Upper lobe of left lung (tissue), 6 donors: ENCODE data around the gene MS4A6A. TPM values are rescaled to one million over a fixed set of nuclear protein-coding genes. Genes with fewer than 3 reads are reported as not detected.

Experiments
- ATAC-seq, 2 donors: fragments of 200-7000 bp; cut with Tn5 transposase; one replicate each; pipeline ENCODE4 v1.9.1; 2022; ENCODE audit warnings: mild to moderate bottlenecking in 2 of 2, moderate library complexity in 2 of 2; ENCODE audit not compliant: low FRiP score in 2 of 2
- DNase-seq, 2 donors: peaks; one replicate each; pipeline ENCODE4 v3.0.0-alpha.2; 2019 to 2020
- H3K27ac ChIP-seq, 4 donors: fragments of 200-600 bp; sonication (generic); one replicate each; pipeline ENCODE4 v1.5.1; 2016 to 2019
- H3K27me3 ChIP-seq, 4 donors: fragments of 200-600 bp; sonication (generic); one replicate each; pipeline ENCODE4 v1.5.1; 2017 to 2019
- H3K36me3 ChIP-seq, 4 donors: fragments of 200-600 bp; sonication (generic); one replicate each; pipeline ENCODE4 v1.5.1; 2016 to 2019
- H3K4me1 ChIP-seq, 4 donors: fragments of 200-600 bp; sonication (generic); one replicate each; pipeline ENCODE4 v1.5.1; 2018 to 2019
- H3K4me3 ChIP-seq, 4 donors: fragments of 200-600 bp; sonication (generic); one replicate each; pipeline ENCODE4 v1.5.1; 2017 to 2019; ENCODE audit warnings: mild to moderate bottlenecking in 2 of 4, moderate library complexity in 1 of 4
- H3K9me3 ChIP-seq, 4 donors: fragments of 200-600 bp; sonication (generic); one replicate each; pipeline ENCODE4 v1.5.1; 2018 to 2019
- EP300 ChIP-seq, 4 donors: sonication (generic); formaldehyde crosslinking; IDR thresholded peaks; one replicate each; pipeline ENCODE4 v1.5.1; 2017; ENCODE audit warnings: antibody characterized with exemption in 4 of 4, control low read depth in 2 of 4
- POLR2A ChIP-seq, 4 donors: fragments of 450-650 bp; IDR thresholded peaks; one replicate each; pipeline ENCODE4 v1.5.1; 2016 to 2017; ENCODE audit warnings: antibody characterized with exemption in 4 of 4, mild to moderate bottlenecking in 2 of 4
- POLR2AphosphoS5 ChIP-seq, 2 donors: sonication (generic); formaldehyde crosslinking; IDR thresholded peaks; one replicate each; pipeline ENCODE4 v1.5.1; 2017; ENCODE audit warnings: antibody characterized with exemption in 2 of 2
- WGBS, 2 donors: methylation state at CpG; one replicate each; pipeline ENCODE4 v1.1.5; 2017 to 2018; 5-methylcytosine and 5-hydroxymethylcytosine counted together
- total RNA-seq, 6 donors: library from RNA; depleted of rRNA in 4 of 6; stranded (reverse); fragments of >200 nt in 4 of 6; gene quantifications; one replicate each; pipeline versions ENCODE4 v1.1.0 to v1.2.1, GENCODE V29; 2016 to 2021
- TF ChIP-seq, protein P1 (sequence below), 6 experiments: fragments of 450-650 bp in 4 of 6; fragments of 200-600 bp in 2 of 6; sonication (generic) in 2 of 6; IDR thresholded peaks; one replicate each; pipeline ENCODE4 v1.5.1; 2016 to 2019; ENCODE audit warnings: antibody characterized with exemption in 6 of 6
- donor health status: DM: no; HTN: no; CAD: no; lungs with moderate emphysema.
- donor health status: DM: no; HTN: yes; CAD: no; lungs with severe emphysema.

MS4A6A gene
- total RNA-seq, 6 donors from 2014 or later: 21.4 to 156 (median 97.0) TPM

DNA sequence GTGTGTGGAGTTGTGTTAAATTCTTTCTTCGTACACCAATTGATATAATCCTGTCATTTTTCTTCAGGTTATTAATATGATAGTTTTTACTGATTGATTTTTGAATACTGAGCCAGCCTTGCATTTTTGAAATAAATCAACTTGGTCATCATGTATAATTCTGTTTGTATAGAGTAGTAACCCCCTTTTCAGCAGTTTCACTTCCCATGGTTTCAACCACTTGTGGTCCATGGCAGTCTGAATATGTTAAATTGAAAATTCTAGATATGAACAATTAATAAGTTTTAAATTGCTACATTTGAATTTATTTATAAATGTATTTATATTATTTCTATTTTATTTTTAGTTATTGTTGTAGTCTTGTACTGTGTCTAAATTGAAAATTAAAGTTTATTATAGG lies 32.6 kb downstream of the MS4A6A start:
- Histone ChIP-seq H3K4me1 (no peaks in the 10 kb centered on the region), H3K4me3 (no peak overlapping the region), H3K27me3 (no peaks in the 10 kb centered on the region), H3K27ac (no peak overlapping the region), H3K36me3 (no peaks in the 10 kb centered on the region), H3K9me3 (no peaks in the 10 kb centered on the region)
- no peak for DNase-seq
- ATAC-seq: no peak
- WGBS, 2 donors: 88 to 100% methylated on average over 1 of the region's 1 CpG
- TF ChIP-seq POLR2AphosphoS5 (IDR thresholded peaks at IDR 0.05): no peak
- TF ChIP-seq POLR2A (IDR thresholded peaks at IDR 0.05): no peak
- TF ChIP-seq, protein P1, sequence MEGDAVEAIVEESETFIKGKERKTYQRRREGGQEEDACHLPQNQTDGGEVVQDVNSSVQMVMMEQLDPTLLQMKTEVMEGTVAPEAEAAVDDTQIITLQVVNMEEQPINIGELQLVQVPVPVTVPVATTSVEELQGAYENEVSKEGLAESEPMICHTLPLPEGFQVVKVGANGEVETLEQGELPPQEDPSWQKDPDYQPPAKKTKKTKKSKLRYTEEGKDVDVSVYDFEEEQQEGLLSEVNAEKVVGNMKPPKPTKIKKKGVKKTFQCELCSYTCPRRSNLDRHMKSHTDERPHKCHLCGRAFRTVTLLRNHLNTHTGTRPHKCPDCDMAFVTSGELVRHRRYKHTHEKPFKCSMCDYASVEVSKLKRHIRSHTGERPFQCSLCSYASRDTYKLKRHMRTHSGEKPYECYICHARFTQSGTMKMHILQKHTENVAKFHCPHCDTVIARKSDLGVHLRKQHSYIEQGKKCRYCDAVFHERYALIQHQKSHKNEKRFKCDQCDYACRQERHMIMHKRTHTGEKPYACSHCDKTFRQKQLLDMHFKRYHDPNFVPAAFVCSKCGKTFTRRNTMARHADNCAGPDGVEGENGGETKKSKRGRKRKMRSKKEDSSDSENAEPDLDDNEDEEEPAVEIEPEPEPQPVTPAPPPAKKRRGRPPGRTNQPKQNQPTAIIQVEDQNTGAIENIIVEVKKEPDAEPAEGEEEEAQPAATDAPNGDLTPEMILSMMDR (IDR thresholded peaks at IDR 0.05): no peak
- TF ChIP-seq EP300 (IDR thresholded peaks at IDR 0.05): no peak

DNA sequence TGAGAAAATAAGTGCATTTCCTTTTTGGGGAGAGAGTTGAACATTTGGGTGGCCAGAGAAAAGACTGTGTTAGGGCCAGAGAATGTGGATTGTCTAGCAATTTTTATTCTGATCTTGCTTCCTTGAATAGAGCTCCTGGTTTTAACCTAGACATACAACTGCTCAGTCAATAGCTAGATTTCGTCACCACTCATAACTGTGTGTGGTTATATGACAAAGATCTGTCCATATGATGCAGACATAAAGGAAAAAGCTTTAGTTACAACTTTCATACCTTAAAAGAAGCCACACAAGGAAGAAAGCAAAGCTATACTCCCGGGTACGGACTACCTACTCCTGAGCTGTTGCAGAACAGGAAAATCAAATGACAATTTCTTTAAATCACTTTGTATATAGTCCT lies 37.2 kb downstream of the MS4A6A start:
- Histone ChIP-seq H3K27ac (no peak overlapping the region), H3K9me3 (no peaks in the 10 kb centered on the region), H3K36me3 (no peaks in the 10 kb centered on the region), H3K27me3 (no peaks in the 10 kb centered on the region), H3K4me1 (no peaks in the 10 kb centered on the region), H3K4me3 (no peak overlapping the region)
- TF ChIP-seq POLR2AphosphoS5 (IDR thresholded peaks at IDR 0.05) (no peak), EP300 (IDR thresholded peaks at IDR 0.05) (no peak), POLR2A (IDR thresholded peaks at IDR 0.05) (no peak)
- TF ChIP-seq, protein P1 (IDR thresholded peaks at IDR 0.05): no peak
- DNase-seq (no peak), ATAC-seq (no peak)
- WGBS, 2 donors: 80 to 82% methylated on average over 3 of the region's 3 CpGs

- 91 to 93% methylated on average over 3 of the region's 3 CpGs for WGBS, 2 donors
- no peak for ATAC-seq
- no peak overlapping the region for H3K4me3 ChIP-seq
- no peaks in the 10 kb centered on the region for H3K36me3 ChIP-seq
- H3K27ac ChIP-seq: no peak overlapping the region
- no peaks in the 10 kb centered on the region for H3K4me1 ChIP-seq
- no peaks in the 10 kb centered on the region for H3K27me3 ChIP-seq
- DNase-seq: no peak
- TF ChIP-seq, protein P1 (IDR thresholded peaks at IDR 0.05): no peak
- TF ChIP-seq POLR2A (IDR thresholded peaks at IDR 0.05) (no peak), POLR2AphosphoS5 (IDR thresholded peaks at IDR 0.05) (no peak), EP300 (IDR thresholded peaks at IDR 0.05) (no peak)
- H3K9me3 ChIP-seq: no peaks in the 10 kb centered on the region
These were observed 39.1 kb downstream of the MS4A6A start for GRCh38 chr11:60143768-60144167.

DNA sequence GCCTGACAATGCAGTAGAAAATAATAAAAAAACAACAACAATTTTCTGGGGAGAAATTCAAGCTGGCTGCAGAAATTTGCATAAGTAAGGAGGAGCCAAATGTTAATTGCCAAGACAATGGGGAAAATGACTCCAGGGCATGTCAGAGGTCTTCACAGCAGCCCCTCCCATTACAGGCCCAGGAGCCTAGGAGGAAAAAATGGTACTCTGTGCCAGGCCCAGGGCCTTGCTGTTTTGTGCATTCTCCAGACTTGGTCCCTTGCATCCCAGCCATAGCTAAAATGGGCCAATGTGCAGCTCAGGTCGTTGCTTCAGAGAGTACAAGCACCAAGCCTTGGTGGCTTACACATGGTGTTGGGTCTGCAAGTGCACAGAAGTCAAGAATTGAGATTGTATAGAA lies 49.0 kb downstream of the MS4A6A start:
- Histone ChIP-seq H3K27ac (no peak overlapping the region), H3K4me3 (no peak overlapping the region), H3K27me3 (no peaks in the 10 kb centered on the region), H3K9me3 (no peaks in the 10 kb centered on the region), H3K4me1 (no peaks in the 10 kb centered on the region), H3K36me3 (no peaks in the 10 kb centered on the region)
- WGBS, 2 donors: 55 to 60% methylated on average over 1 of the region's 1 CpG
- ATAC-seq (peak in 1 of 2 donors; percentile 19), DNase-seq (no peak)
- TF ChIP-seq POLR2A (IDR thresholded peaks at IDR 0.05) (no peak), POLR2AphosphoS5 (IDR thresholded peaks at IDR 0.05) (no peak)

DNA sequence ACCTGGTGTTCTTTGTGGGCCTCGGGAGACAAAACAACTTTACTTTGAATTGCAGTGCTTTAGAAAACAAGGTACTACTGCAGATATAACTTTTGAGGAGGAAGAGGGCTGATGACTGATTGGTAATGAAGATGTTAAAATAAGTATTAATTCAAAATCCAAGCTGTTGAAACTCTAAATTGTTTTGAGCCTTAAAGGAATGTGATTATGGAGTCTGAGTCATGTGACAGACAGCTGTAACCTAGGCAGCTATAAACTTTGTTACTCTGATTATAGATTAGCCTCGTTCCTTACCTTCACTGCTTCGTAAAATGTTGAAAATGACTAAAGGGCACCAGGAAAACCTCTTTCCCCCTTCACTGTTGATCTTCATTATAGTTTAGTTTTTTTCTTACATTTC lies 51.0 kb downstream of the MS4A6A start:
- WGBS, 2 donors: 83 to 87% methylated on average over 3 of the region's 3 CpGs
- TF ChIP-seq EP300 (IDR thresholded peaks at IDR 0.05) (no peak), POLR2A (IDR thresholded peaks at IDR 0.05) (no peak), POLR2AphosphoS5 (IDR thresholded peaks at IDR 0.05) (no peak)
- TF ChIP-seq, protein P1 (IDR thresholded peaks at IDR 0.05): no peak
- Histone ChIP-seq H3K27me3 (no peaks in the 10 kb centered on the region), H3K4me1 (no peaks in the 10 kb centered on the region), H3K36me3 (no peaks in the 10 kb centered on the region), H3K4me3 (no peak overlapping the region), H3K9me3 (no peaks in the 10 kb centered on the region), H3K27ac (no peak overlapping the region)
- ATAC-seq: no peak
- no peak for DNase-seq
